Uterus (tissue), 2 donors: ENCODE results near the gene GPR22.

Experiments used
- POLR2A ChIP-seq, 2 donors: fragments of 450-650 bp; IDR thresholded peaks; one replicate each; pipeline ENCODE4 v1.6.1; 2016; ENCODE audit warnings: antibody characterized with exemption in 2 of 2, mild to moderate bottlenecking in 1 of 2, moderate library complexity in 1 of 2
- TF ChIP-seq, protein P1 (sequence below), 4 experiments: fragments of 200-600 bp in 2 of 4; fragments of 450-650 bp in 2 of 4; sonication (generic) in 2 of 4; IDR thresholded peaks; one replicate each; pipeline ENCODE4 v1.5.1; 2016 to 2019; ENCODE audit warnings: antibody characterized with exemption in 4 of 4, mild to moderate bottlenecking in 2 of 4, moderate library complexity in 1 of 4

DNA sequence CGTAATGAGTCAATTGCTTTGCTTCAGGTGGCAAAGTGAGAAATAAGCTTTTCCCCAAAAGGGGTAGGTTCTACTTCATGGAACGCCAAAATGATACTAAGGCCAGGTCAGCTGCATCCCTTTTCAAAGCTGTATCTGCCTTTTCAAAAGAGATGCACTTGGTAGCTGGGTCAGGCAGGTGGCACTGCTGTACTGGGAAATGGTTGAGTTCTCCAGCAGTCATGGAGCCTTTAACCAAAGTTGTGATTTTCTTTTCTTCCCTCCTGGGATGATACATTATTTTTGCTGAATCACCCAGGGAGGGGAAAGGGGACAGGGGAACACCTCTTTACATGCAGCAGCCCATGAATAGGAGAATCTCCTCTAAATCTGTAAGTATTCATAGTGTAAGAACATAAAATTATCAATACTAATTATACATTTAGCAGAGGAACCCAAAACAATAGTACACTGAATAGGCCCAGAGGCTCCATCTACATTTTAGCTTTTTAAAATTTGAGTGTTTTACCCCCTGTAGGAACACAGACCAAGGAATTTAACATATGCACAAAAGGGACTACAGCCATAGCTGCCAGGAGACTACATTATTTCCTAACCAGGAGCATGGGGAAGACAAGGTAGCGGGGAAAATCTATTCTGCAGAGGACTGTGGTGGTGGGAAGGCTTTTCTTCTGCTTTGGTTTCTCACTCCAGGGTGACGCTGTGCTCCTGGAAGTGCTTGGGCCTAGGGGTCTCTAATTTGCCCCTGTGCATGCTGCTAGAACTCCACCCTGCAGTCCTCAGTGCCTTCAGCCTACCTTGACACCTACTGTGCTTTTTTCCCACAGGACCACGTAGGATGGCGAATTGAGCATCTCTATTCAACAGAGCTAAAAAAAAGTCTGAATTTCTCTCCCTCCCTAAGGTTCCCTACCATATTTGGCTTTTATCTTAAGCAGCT, 6.4 kb upstream of the GPR22 start:
- TF ChIP-seq, protein P1, sequence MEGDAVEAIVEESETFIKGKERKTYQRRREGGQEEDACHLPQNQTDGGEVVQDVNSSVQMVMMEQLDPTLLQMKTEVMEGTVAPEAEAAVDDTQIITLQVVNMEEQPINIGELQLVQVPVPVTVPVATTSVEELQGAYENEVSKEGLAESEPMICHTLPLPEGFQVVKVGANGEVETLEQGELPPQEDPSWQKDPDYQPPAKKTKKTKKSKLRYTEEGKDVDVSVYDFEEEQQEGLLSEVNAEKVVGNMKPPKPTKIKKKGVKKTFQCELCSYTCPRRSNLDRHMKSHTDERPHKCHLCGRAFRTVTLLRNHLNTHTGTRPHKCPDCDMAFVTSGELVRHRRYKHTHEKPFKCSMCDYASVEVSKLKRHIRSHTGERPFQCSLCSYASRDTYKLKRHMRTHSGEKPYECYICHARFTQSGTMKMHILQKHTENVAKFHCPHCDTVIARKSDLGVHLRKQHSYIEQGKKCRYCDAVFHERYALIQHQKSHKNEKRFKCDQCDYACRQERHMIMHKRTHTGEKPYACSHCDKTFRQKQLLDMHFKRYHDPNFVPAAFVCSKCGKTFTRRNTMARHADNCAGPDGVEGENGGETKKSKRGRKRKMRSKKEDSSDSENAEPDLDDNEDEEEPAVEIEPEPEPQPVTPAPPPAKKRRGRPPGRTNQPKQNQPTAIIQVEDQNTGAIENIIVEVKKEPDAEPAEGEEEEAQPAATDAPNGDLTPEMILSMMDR (IDR thresholded peaks at IDR 0.05): peak; percentile 72 to 89 (median 82)
- TF ChIP-seq POLR2A (IDR thresholded peaks at IDR 0.05): no peak
